HL-60 (cell line): ENCODE data around the gene PGAP6.

Source experiments
- DNase-seq, 2 experiments: peaks; one replicate each; pipeline ENCODE4 v3.0.0-alpha.2; 2010 to 2020; ENCODE audit warnings: low read depth in 1 of 2, low spot score in 1 of 2
- H3K27ac ChIP-seq: fragments of 250-450 bp; sonication (Bioruptor Pico); replicated peaks from 2 replicates; pipeline ENCODE4 v1.5.1; 2020; ENCODE audit warnings: mild to moderate bottlenecking, moderate library complexity
- H3K27me3 ChIP-seq: fragments of 250-450 bp; sonication (Bioruptor Pico); 2 replicates; pipeline ENCODE4 v1.5.1; 2021; ENCODE audit warnings: mild to moderate bottlenecking, moderate library complexity; ENCODE audit not compliant: insufficient read depth, poor library complexity, severe bottlenecking
- H3K4me3 ChIP-seq: replicated peaks from 2 replicates; pipeline ENCODE4 v1.5.1; 2011; ENCODE audit warnings: mild to moderate bottlenecking, control low read depth, low read length; ENCODE audit not compliant: insufficient read depth
- CTCF ChIP-seq: IDR thresholded peaks from one replicate; pipeline ENCODE4 v1.5.1; 2011; ENCODE audit warnings: low read length, control low read depth, inconsistent platforms; ENCODE audit not compliant: insufficient read depth
- GABPA ChIP-seq: IDR thresholded peaks from 2 replicates; pipeline ENCODE4 v1.6.1; 2012; ENCODE audit warnings: low read depth
- POLR2AphosphoS5 ChIP-seq: IDR thresholded peaks from 2 replicates; pipeline ENCODE4 v1.6.1; 2012; ENCODE audit warnings: low read depth
- REST ChIP-seq: IDR thresholded peaks from 2 replicates; pipeline ENCODE4 v1.6.1; 2012; ENCODE audit warnings: low read depth; ENCODE audit not compliant: insufficient replicate concordance
- SPI1 ChIP-seq: IDR thresholded peaks from 2 replicates; pipeline ENCODE4 v1.6.1; 2012; ENCODE audit warnings: low read depth, mild to moderate bottlenecking, borderline replicate concordance

Gene PGAP6

GRCh38 chr16:359067-359763, 22.6 kb downstream of the PGAP6 start:
- Histone ChIP-seq H3K4me3 (no peak overlapping the region), H3K27ac (no peak overlapping the region), H3K27me3 (no peaks in the 10 kb centered on the region)
- TF ChIP-seq POLR2AphosphoS5 (no peak), CTCF (no peak)
- no peak for DNase-seq

- no peak overlapping the region for H3K4me3 ChIP-seq
- no peak for DNase-seq
- TF ChIP-seq POLR2AphosphoS5: no peak
- no peak for TF ChIP-seq GABPA
- TF ChIP-seq REST: no peak
- TF ChIP-seq CTCF: no peak
- no peak for TF ChIP-seq SPI1
- H3K27me3 ChIP-seq: no peaks in the 10 kb centered on the region
- H3K27ac ChIP-seq: no peak overlapping the region
Observed at GRCh38 chr16:356741-357140, 25.0 kb downstream of the PGAP6 start.

- TF ChIP-seq REST (no peak), POLR2AphosphoS5 (no peak), CTCF (no peak), SPI1 (no peak), GABPA (no peak)
- Histone ChIP-seq H3K4me3 (no peak overlapping the region), H3K27me3 (no peaks in the 10 kb centered on the region), H3K27ac (no peak overlapping the region)
- no peak for DNase-seq
Observed at GRCh38 chr16:354971-355461, 26.8 kb downstream of the PGAP6 start.

GRCh38 chr16:354291-354881, 27.4 kb downstream of the PGAP6 start:
- Histone ChIP-seq H3K27ac (no peak overlapping the region), H3K4me3 (no peak overlapping the region), H3K27me3 (no peaks in the 10 kb centered on the region)
- TF ChIP-seq CTCF: no peak
- TF ChIP-seq SPI1: no peak
- TF ChIP-seq POLR2AphosphoS5: no peak
- no peak for TF ChIP-seq REST
- no peak for TF ChIP-seq GABPA
- no peak for DNase-seq
